HG03571 (cell line): ENCODE measurements around the gene ZSCAN30.
"Not testable (repeated sequence)": the region's sequence is repeated elsewhere in the genome, so short reads cannot be mapped to it uniquely, and the experiment has no call there.

Source experiments
- ATAC-seq: cut with Tn5 transposase; IDR thresholded peaks from one replicate; pipeline ENCODE4 v1.9.1; 2021; ENCODE audit not compliant: unreplicated experiment

Gene ZSCAN30

DNA sequence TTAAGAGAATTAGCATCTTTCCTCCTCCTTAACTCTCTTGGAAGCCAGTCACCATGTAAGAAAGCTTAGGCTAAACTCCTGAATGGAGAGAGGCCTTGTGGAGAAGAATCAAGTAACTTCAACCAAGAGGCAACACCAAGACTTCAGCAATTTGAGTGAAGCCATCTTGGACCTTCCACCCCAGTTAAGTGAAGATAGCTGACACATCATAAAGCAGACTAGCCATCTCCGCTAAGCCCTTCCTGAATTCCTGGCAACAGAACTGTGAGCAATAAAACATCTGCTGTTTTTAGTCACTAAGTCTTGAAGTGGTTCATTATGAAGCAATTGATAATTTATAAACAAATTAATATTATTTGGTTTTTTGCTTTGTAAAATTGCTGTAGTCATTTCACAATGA, 50.7 kb downstream of the ZSCAN30 start:
- ATAC-seq: no peak

DNA sequence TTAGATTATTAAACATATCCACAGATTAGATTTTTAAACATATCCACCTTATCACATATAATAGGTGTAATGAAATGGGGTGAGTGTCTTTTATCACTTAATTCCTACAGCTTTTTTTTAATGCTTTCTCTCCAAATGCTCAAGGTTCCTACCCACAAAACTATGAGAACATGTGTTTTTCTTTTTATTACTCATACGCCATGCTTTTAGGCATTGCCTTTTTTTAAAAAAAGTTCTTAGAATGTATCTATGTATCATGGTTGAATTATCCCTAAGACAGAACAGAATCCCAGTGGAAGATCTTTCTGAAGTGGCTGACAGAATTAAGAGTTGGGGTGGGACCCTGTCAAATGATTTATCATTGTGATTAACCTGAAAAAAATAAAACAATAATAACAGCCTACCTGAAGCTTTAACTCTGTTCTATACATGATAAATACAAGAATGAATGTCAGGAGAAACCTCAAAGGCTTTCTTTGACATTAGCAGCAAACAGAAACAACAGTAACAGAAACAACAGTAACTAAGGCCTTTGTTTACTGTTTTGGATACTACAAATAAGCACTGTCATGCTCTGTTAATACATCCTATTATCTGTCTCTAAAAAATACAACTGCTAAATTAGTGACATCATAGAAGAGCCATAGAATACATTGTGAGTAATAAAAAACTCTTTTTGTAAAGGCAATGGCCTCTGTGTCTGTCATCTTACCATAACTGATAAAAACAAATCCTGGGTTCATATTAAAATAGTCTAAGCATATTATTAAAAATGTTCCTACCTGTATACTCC, 53.3 kb downstream of the ZSCAN30 start:
- ATAC-seq: no peak

DNA sequence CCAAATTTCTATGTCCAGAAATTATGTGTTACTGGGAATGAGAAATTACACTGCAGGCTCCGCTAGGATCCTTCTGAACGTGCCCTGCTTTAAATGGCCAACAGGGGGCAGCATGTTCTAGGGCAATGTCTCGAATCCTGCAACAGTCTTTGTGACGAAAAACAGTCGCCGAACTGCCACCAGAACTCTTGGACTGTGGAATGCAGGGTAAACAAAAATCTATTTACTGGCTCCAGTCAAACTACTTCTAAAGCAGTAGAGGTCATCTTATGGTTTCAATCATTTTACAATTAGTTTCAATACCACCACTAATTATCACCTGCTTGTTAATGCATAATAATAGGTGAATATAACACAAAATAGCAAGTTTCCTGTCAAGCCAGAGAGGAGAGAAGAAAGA, 59.0 kb downstream of the ZSCAN30 start:
- peak; percentile 90 for ATAC-seq

DNA sequence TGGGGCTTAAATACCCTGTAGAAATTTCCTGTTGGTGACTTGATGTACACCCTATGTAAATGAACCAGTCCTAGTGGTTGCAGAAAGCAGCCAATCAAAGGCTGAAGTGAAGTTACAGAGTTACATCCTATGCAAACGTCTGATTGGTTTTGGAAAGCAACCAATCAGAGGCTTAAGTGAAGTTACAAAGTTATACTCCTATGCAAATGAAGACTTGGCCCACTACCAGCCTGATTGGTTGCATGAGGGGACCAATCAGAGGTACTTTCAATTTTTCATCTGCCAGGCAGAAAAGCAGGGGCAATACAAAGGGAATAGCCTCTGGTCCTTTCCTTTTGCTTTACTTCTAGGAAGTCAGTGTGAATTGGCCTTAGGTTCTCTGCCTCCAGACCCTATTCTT, 62.8 kb downstream of the ZSCAN30 start:
- ATAC-seq: no peak

DNA sequence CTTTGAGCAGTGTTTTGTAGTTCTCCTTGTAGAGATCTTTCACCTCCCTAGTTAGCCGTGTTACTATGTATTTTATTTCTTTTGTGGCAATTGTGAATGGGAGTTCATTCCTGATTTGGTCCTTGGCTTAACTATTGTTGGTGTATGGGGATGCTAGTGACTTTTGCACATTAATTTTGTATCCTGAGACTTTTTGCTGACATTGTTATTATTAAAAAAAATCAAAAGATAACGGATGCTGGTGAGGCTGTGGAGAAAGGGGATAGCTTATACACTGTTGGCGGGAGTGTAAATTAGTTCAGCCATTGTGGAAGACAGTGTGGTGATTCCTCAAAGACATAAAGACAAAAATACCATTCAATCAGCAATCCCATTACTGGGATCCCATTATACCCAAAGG, 66.2 kb downstream of the ZSCAN30 start:
- no peak for ATAC-seq

DNA sequence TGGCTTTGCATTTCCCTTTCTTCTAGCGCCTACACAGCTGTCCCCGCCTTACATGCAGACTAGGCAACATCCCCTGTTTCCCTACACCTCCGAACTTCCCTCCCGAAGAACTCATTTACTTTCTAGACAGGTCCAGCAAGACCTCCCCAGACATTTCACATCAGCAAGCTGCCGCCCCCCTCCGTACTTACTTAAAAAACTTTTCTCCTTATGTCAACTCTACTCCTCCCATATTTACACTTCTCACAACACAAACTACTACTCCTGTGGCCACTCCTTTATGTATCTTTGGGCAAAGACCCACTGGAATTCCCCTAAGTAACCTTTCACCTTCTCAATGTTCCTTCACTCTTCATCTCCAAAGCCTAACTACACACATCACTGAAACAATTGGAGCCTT, 69.6 kb downstream of the ZSCAN30 start:
- no peak for ATAC-seq

DNA sequence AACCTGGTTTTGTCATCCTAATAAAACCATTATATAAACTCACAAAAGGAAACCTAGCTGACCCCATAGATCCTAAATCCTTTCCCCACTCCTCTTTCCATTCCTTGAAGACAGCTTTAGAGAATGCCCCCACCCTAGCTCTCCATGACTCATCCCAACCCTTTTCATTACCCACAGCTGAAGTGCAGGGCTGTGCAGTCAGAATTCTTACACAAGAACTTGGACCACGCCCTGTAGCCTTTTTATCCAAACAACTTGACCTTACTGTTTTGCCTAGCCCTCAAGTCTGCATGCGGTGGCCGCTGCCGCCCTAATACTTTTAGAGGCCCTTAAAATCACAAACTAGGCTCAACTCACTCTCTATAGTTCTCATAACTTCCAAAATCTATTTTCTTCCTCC, 70.7 kb downstream of the ZSCAN30 start:
- ATAC-seq: not testable (repeated sequence)

DNA sequence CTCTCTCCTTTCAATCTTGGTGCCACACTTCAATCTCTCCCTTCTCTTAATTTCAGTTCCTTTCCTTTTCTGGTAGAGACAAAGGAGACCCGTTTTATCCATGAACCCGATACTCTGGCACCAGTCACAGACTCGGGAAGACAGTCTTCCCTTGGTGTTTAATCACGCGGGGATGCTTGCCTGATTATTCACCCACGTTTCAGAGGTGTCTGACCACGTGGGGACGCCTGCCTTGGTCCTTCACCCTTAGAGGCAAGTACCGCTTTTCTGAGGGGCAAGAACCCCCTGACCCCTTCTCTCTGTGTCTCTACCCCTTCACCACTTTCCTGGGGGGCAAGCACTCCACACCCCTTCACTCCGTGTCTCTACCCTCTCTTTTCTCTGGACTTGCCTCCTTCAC, 73.4 kb downstream of the ZSCAN30 start:
- ATAC-seq: not testable (repeated sequence)

DNA sequence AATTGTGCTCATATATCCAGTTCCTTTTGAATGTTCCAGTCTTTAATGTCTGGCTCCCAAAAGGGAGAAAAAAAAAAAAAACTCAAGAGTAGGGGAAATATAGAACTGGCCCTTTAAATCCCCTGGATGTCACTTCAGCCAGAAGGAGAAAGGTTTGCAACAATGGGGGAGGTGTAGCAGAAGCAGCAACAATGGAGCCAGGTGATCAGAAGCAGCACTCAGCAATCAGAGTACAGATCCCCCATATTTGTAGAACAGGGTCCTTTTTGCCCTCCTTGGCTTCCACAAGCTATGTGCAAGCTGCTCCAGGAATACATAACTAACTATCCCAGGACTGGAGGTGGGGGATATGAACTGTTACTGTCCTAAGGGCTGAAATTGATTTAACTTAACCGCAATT, 75.0 kb downstream of the ZSCAN30 start:
- ATAC-seq: no peak

DNA sequence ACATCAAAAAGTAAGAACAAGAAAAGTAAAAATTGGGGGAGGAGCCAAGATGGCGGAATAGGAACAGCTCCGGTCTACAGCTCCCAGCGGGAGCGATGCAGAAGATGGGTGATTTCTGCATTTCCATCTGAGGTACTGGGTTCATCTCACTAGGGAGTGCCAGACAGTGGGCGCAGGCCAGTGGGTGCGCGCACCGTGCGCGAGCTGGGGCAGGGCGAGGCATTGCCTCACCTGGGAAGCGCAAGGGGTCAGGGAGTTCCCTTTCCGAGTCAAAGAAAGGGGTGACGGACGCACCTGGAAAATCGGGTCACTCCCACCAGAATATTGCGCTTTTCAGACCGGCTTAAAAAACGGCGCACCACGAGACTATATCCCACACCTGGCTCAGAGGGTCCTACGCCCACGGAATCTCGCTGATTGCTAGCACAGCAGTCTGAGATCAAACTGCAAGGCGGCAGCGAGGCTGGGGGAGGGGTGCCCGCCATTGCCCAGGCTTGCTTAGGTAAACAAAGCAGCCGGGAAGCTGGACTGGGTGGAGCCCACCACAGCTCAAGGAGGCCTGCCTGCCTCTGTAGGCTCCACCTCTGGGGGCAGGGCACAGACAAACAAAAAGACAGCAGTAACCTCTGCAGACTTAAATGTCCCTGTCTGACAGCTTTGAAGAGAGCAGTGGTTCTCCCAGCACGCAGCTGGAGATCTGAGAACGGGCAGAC, 84.1 kb downstream of the ZSCAN30 start:
- not testable (repeated sequence) for ATAC-seq

DNA sequence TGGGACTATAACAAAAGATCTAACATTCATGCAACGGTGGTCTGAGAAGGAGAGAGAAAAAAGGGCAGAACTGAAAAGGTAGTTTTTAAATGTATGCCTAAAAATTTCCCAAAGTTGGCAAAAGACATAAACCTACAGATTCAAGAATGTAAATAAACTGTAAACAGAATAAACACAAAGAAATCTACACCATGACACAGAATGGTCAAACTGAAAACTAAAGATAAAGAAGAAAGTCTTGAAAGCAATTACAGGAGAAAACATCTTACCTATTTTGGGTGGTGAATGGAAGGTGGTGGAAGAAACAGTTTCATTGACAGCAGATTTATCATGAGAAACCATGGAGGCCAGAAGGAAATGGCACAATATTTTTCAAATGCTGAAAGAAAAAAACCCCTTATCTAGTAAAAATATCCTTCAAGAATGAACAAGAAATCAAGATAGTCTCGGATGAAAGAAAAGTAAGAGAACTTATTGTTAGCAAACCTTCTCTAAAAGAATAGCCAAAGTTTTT, 84.8 kb downstream of the ZSCAN30 start:
- no peak for ATAC-seq

DNA sequence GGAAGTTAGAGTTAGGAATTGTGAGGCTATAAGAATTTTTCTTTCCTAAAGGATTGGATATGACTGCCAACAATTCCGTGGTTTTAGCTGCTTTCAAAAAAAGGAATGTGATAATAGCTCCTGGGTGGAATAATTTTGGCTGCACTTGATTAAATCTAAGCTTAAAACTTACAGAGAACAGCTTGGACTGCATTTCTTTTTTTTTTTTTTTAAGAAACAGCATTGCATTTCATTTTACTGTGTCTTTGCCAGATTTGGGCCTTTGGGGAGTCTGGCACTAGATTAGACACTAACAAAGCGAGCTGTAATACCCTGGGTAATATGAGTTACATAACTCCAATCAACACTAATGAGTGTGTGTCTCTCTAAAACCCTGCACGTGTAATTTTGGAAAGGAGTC, 87.0 kb downstream of the ZSCAN30 start:
- ATAC-seq: no peak

DNA sequence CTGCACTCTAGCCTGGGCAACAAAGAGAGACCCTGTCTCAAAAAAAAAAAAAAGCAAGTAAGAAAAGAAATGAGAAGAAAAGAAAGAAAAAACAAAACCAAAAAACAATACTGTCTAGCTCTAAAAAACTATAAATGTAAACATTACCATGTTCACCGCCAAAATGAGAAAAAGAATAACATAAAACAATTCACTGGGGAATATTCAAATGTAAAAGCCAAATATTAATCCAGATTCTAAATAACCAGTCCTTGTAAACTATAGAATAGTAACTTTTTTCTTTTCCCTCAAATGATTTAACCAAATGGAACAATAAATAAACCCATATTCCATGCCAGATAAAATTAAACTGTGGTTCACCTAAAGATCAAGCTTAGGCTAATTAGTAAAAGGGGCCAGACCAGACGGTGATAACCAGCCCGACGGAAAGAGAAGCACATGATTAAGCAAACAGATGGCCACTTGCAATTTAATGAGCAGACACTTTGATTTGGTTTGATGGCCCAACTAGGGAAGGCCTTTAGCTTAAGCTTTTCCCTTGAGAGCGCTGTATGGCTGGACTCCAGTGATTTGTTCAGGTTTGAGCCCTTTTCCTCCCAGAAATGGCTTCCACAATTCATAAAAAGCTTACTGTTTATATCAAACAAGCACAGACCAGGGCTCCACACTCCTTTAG, 88.6 kb downstream of the ZSCAN30 start:
- ATAC-seq: no peak
